ENCODE data around the gene C4orf54.

Gene C4orf54

GRCh38 chr4:99683895-99684294 is 26.3 kb upstream of the C4orf54 start:
- Histone ChIP-seq H3K79me2 (ENCODE audit: insufficient read depth, low read length) (no peaks in the 10 kb centered on the region), H3K27me3 (ENCODE audit: insufficient read depth, low read length, poor library complexity) (no peaks in the 10 kb centered on the region), H2AFZ (ENCODE audit: low read depth, low read length) (no peak overlapping the region), H4K20me1 (ENCODE audit: insufficient read depth, low read length) (no peaks in the 10 kb centered on the region), H3K9ac (ENCODE audit: low read depth, low read length) (no peak overlapping the region), H3K9me3 (ENCODE audit: insufficient read depth, low read length, severe bottlenecking) (no peaks in the 10 kb centered on the region), H3K4me2 (ENCODE audit: insufficient read depth, low read length) (no peak overlapping the region), H3K4me1 (ENCODE audit: insufficient read depth, low read length) (no peaks in the 10 kb centered on the region), H3K27ac (ENCODE audit: low read length) (no peak overlapping the region), H3K36me3 (ENCODE audit: insufficient read depth, low read length) (no peaks in the 10 kb centered on the region), H3K4me3 (ENCODE audit: low read depth in 1 of 2, low read length in 2 of 2) (no peak overlapping the region)
- DNase-seq (no peak), ATAC-seq (ENCODE audit: insufficient read depth, low read depth) (no peak)
- TF ChIP-seq CTCF (IDR thresholded peaks at IDR 0.05; ENCODE audit: borderline replicate concordance, extremely low read depth, low read length, poor library complexity, severe bottlenecking): no peak

GRCh38 chr4:99679976-99680375 is 22.3 kb upstream of the C4orf54 start:
- no peak for DNase-seq
- H4K20me1 ChIP-seq (ENCODE audit: insufficient read depth, low read length): no peaks in the 10 kb centered on the region
- no peak for ATAC-seq (ENCODE audit: insufficient read depth, low read depth)
- no peak overlapping the region for H3K9ac ChIP-seq (ENCODE audit: low read depth, low read length)
- H3K4me2 ChIP-seq (ENCODE audit: insufficient read depth, low read length): no peak overlapping the region
- H3K79me2 ChIP-seq (ENCODE audit: insufficient read depth, low read length): no peaks in the 10 kb centered on the region
- no peak overlapping the region for H3K4me3 ChIP-seq (ENCODE audit: low read depth in 1 of 2, low read length in 2 of 2)
- H3K4me1 ChIP-seq (ENCODE audit: insufficient read depth, low read length): no peaks in the 10 kb centered on the region
- no peak overlapping the region for H3K27ac ChIP-seq (ENCODE audit: low read length)
- no peaks in the 10 kb centered on the region for H3K27me3 ChIP-seq (ENCODE audit: insufficient read depth, low read length, poor library complexity)
- no peaks in the 10 kb centered on the region for H3K9me3 ChIP-seq (ENCODE audit: insufficient read depth, low read length, severe bottlenecking)
- no peak overlapping the region for H2AFZ ChIP-seq (ENCODE audit: low read depth, low read length)
- no peaks in the 10 kb centered on the region for H3K36me3 ChIP-seq (ENCODE audit: insufficient read depth, low read length)
- TF ChIP-seq CTCF (IDR thresholded peaks at IDR 0.05; ENCODE audit: borderline replicate concordance, extremely low read depth, low read length, poor library complexity, severe bottlenecking): no peak

- Histone ChIP-seq H3K9me3 (ENCODE audit: insufficient read depth, low read length, severe bottlenecking) (no peaks in the 10 kb centered on the region), H3K79me2 (ENCODE audit: insufficient read depth, low read length) (no peaks in the 10 kb centered on the region), H3K4me1 (ENCODE audit: insufficient read depth, low read length) (no peaks in the 10 kb centered on the region), H3K27ac (ENCODE audit: low read length) (no peak overlapping the region), H3K4me2 (ENCODE audit: insufficient read depth, low read length) (no peak overlapping the region), H3K36me3 (ENCODE audit: insufficient read depth, low read length) (no peaks in the 10 kb centered on the region), H3K9ac (ENCODE audit: low read depth, low read length) (no peak overlapping the region), H3K4me3 (ENCODE audit: low read depth in 1 of 2, low read length in 2 of 2) (no peak overlapping the region), H4K20me1 (ENCODE audit: insufficient read depth, low read length) (no peaks in the 10 kb centered on the region), H2AFZ (ENCODE audit: low read depth, low read length) (no peak overlapping the region), H3K27me3 (ENCODE audit: insufficient read depth, low read length, poor library complexity) (no peaks in the 10 kb centered on the region)
- no peak for DNase-seq
- no peak for ATAC-seq (ENCODE audit: insufficient read depth, low read depth)
- TF ChIP-seq CTCF (IDR thresholded peaks at IDR 0.05; ENCODE audit: borderline replicate concordance, extremely low read depth, low read length, poor library complexity, severe bottlenecking): no peak
- no peak for TF ChIP-seq EZH2 (IDR thresholded peaks at IDR 0.05; ENCODE audit: borderline replicate concordance, low read depth, low read length, severe bottlenecking)
These were observed 21.6 kb upstream of the C4orf54 start for GRCh38 chr4:99679204-99679603.

- Histone ChIP-seq H3K9ac (ENCODE audit: low read depth, low read length) (no peak overlapping the region), H2AFZ (ENCODE audit: low read depth, low read length) (no peak overlapping the region), H4K20me1 (ENCODE audit: insufficient read depth, low read length) (no peaks in the 10 kb centered on the region), H3K9me3 (ENCODE audit: insufficient read depth, low read length, severe bottlenecking) (peaks cover 8% of the 10 kb centered on the region), H3K4me2 (ENCODE audit: insufficient read depth, low read length) (no peak overlapping the region), H3K4me1 (ENCODE audit: insufficient read depth, low read length) (no peaks in the 10 kb centered on the region), H3K27me3 (ENCODE audit: insufficient read depth, low read length, poor library complexity) (no peaks in the 10 kb centered on the region), H3K4me3 (ENCODE audit: low read depth in 1 of 2, low read length in 2 of 2) (no peak overlapping the region), H3K36me3 (ENCODE audit: insufficient read depth, low read length) (no peaks in the 10 kb centered on the region), H3K27ac (ENCODE audit: low read length) (no peak overlapping the region), H3K79me2 (ENCODE audit: insufficient read depth, low read length) (no peaks in the 10 kb centered on the region)
- no peak for DNase-seq
- no peak for TF ChIP-seq CTCF (IDR thresholded peaks at IDR 0.05; ENCODE audit: borderline replicate concordance, extremely low read depth, low read length, poor library complexity, severe bottlenecking)
- no peak for TF ChIP-seq EZH2 (IDR thresholded peaks at IDR 0.05; ENCODE audit: borderline replicate concordance, low read depth, low read length, severe bottlenecking)
- ATAC-seq (ENCODE audit: insufficient read depth, low read depth): no peak
These were observed 19.5 kb upstream of the C4orf54 start for GRCh38 chr4:99677161-99677560.

All from DND-41 (cell line).